Nephron progenitor cell (in vitro differentiated cells): ENCODE results near the gene EGFL7.
A peak's percentile ranks its signal among the peaks of the same experiment; 100 is the strongest.

Experiments used
- DNase-seq: peaks from one replicate; pipeline ENCODE4 v3.0.0; 2021
- H3K27ac Mint-ChIP-seq: 2 replicates; pipeline ENCODE4 v1.8.0; 2021; ENCODE audit warnings: mild to moderate bottlenecking, moderate library complexity, mixed read lengths
- H3K27me3 Mint-ChIP-seq: 2 replicates; pipeline ENCODE4 v1.8.0; 2021; ENCODE audit warnings: mild to moderate bottlenecking, low read depth, mixed read lengths; ENCODE audit not compliant: poor library complexity
- H3K36me3 Mint-ChIP-seq: 2 replicates; pipeline ENCODE4 v1.8.0; 2021; ENCODE audit warnings: low read depth, mixed read lengths
- H3K4me1 Mint-ChIP-seq: 2 replicates; pipeline ENCODE4 v1.8.0; 2021; ENCODE audit warnings: mixed read lengths
- H3K4me3 Mint-ChIP-seq: 2 replicates; pipeline ENCODE4 v1.8.0; 2021; ENCODE audit warnings: mild to moderate bottlenecking, moderate library complexity, mixed read lengths
- H3K9me3 Mint-ChIP-seq: 2 replicates; pipeline ENCODE4 v1.8.0; 2021; ENCODE audit warnings: mild to moderate bottlenecking, moderate library complexity, mixed read lengths
- TF ChIP-seq, protein P1 (sequence below): fragments of 200-600 bp; sonication (generic); IDR thresholded peaks from 2 replicates; pipeline ENCODE4 v1.5.0; 2021; ENCODE audit warnings: antibody characterized with exemption

Gene EGFL7

GRCh38 chr9:136667214-136667939, 4.7 kb downstream of the EGFL7 start:
- TF ChIP-seq, protein P1, sequence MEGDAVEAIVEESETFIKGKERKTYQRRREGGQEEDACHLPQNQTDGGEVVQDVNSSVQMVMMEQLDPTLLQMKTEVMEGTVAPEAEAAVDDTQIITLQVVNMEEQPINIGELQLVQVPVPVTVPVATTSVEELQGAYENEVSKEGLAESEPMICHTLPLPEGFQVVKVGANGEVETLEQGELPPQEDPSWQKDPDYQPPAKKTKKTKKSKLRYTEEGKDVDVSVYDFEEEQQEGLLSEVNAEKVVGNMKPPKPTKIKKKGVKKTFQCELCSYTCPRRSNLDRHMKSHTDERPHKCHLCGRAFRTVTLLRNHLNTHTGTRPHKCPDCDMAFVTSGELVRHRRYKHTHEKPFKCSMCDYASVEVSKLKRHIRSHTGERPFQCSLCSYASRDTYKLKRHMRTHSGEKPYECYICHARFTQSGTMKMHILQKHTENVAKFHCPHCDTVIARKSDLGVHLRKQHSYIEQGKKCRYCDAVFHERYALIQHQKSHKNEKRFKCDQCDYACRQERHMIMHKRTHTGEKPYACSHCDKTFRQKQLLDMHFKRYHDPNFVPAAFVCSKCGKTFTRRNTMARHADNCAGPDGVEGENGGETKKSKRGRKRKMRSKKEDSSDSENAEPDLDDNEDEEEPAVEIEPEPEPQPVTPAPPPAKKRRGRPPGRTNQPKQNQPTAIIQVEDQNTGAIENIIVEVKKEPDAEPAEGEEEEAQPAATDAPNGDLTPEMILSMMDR, result no peak
- DNase-seq, result peak; percentile 52
- Mint-ChIP-seq H3K27ac (no peak overlapping the region), H3K4me3 (no peak overlapping the region), H3K36me3 (no peaks in the 10 kb centered on the region), H3K9me3 (no peaks in the 10 kb centered on the region), H3K27me3 (no peaks in the 10 kb centered on the region), H3K4me1 (peaks cover 41% of the 10 kb centered on the region)

DNA sequence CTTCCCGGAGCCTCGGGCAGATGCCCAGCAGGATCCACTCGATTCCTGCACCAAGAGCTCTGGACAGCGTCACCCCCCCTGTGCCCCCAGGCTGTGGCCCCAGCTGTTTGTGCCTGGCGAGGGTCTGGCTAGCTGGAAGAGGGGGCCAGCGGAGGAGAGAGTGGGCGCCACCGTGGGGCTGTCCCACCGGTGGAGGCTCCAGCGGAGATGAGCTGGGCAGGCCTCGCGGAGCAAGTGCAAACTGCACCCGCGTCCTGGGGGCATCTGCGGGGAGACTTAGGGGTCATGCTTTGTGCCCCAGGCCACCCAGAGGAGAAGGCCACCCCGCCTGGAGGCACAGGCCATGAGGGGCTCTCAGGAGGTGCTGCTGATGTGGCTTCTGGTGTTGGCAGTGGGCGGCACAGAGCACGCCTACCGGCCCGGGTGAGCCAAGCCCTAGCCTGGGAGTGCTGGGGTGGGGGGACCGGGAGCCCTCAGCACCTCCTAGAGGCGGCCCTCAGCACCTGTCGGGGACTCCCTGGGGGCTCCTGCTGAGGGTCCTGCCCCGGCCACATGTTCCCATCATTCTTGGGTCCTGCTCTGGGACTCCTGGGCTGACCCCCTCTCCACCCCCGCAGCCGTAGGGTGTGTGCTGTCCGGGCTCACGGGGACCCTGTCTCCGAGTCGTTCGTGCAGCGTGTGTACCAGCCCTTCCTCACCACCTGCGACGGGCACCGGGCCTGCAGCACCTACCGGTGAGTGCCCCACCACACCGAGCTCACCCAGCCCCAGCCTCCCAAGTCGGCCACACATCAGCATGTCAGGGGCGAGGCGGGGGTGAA, 5.4 kb downstream of the EGFL7 start:
- H3K27me3 Mint-ChIP-seq, result no peaks in the 10 kb centered on the region
- H3K36me3 Mint-ChIP-seq, result no peaks in the 10 kb centered on the region
- H3K27ac Mint-ChIP-seq, result no peak overlapping the region
- H3K4me1 Mint-ChIP-seq, result peaks cover 45% of the 10 kb centered on the region
- no peaks in the 10 kb centered on the region for H3K9me3 Mint-ChIP-seq
- H3K4me3 Mint-ChIP-seq, result no peak overlapping the region
- TF ChIP-seq, protein P1, result no peak
- no peak for DNase-seq

DNA sequence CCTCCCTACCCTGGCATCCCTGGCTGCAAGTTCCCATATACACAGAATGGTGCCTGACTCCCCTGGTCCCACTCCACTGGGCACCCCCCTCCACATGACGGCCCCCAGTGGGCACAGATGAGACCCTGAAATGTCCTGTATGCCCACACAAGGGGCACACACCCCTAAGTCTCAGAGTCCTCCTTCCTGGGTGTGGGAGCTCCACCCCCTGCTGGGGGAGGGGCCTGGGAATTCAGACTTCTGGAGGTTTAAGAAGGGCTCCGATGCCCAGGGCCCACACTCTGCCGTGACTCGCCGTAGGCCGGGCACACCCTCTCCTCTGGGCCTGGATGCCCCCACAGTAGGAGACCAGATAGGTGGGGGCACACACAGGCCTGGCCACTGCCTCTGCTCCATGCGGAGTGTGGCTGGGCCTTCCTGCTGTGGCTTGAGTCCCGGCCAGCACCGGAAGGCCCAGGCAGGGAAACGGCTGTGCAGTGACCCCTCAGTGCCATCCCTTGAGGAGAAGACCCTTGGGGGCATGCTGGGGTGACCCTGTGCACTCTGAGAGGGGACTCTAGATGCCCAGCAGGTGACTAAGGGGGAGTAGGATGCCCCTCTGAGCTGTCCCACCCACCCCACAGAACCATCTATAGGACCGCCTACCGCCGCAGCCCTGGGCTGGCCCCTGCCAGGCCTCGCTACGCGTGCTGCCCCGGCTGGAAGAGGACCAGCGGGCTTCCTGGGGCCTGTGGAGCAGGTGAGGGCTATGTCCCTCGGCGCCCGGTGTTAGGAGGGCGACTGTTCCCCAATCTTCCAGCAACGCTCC, 6.5 kb downstream of the EGFL7 start:
- Mint-ChIP-seq H3K4me3 (peak overlapping the region; percentile 20), H3K27ac (no peak overlapping the region), H3K4me1 (peaks cover 34% of the 10 kb centered on the region), H3K36me3 (no peaks in the 10 kb centered on the region), H3K27me3 (no peaks in the 10 kb centered on the region), H3K9me3 (no peaks in the 10 kb centered on the region)
- TF ChIP-seq, protein P1, result no peak
- no peak for DNase-seq

DNA sequence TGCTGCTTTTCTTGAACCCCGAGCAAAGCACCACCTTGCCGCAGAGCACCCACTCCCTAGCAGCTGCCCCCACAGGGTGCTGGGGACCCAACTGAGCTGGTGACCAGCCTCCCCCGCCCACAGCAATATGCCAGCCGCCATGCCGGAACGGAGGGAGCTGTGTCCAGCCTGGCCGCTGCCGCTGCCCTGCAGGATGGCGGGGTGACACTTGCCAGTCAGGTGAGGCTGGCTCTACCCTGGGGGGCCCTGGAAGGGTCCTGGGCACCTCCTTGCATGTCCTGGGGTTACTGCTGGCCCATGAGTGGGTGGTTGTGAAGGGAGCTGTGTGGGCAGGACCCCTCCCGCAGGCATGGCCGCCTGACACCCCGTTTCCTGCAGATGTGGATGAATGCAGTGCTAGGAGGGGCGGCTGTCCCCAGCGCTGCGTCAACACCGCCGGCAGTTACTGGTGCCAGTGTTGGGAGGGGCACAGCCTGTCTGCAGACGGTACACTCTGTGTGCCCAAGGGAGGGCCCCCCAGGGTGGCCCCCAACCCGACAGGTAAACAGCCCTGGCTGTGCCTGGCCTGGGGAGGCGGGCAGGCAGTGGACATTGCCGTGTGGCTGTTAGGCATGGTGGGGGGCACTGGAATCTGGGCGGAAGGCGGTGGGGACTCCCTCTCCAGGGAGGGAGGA, 7.2 kb downstream of the EGFL7 start:
- DNase-seq, result no peak
- H3K4me1 Mint-ChIP-seq, result peaks cover 30% of the 10 kb centered on the region
- TF ChIP-seq, protein P1, result no peak
- H3K36me3 Mint-ChIP-seq, result no peaks in the 10 kb centered on the region
- H3K4me3 Mint-ChIP-seq, result no peak overlapping the region
- H3K9me3 Mint-ChIP-seq, result no peaks in the 10 kb centered on the region
- no peaks in the 10 kb centered on the region for H3K27me3 Mint-ChIP-seq
- H3K27ac Mint-ChIP-seq, result no peak overlapping the region

GRCh38 chr9:136670576-136671253, 8.0 kb downstream of the EGFL7 start:
- peaks cover 29% of the 10 kb centered on the region for H3K4me1 Mint-ChIP-seq
- H3K27me3 Mint-ChIP-seq, result no peaks in the 10 kb centered on the region
- no peaks in the 10 kb centered on the region for H3K9me3 Mint-ChIP-seq
- TF ChIP-seq, protein P1, result no peak
- DNase-seq, result no peak
- H3K4me3 Mint-ChIP-seq, result no peak overlapping the region
- no peaks in the 10 kb centered on the region for H3K36me3 Mint-ChIP-seq
- no peak overlapping the region for H3K27ac Mint-ChIP-seq
